Activated CD4-positive, alpha-beta T cell treated with anti-CD3 and anti-CD28 coated beads, Interleukin-2, amount 10 ng/mL, durations not matched to agents 7 days and 5 days (primary cell): ENCODE measurements around the gene CEP97. TPM values are rescaled to one million over a fixed set of nuclear protein-coding genes. Genes with fewer than 3 reads are reported as not detected.
"Not testable (repeated sequence)": the region's sequence is repeated elsewhere in the genome, so short reads cannot be mapped to it uniquely, and the experiment has no call there.

Source experiments
- CTCF ChIA-PET: fragments of 350-600 bp; sonication (Branson Sonifier 250); formaldehyde crosslinking; loops from one replicate; lab custom pipeline; 2021; ENCODE audit warnings: antibody characterized with exemption; lab: Charles Lee
- POLR2A ChIA-PET: fragments of 350-600 bp; sonication (Branson Sonifier 250); formaldehyde crosslinking; loops from one replicate; lab custom pipeline; 2021; ENCODE audit warnings: antibody characterized with exemption; lab: Charles Lee
- DNase-seq: peaks from one replicate; pipeline ENCODE4 v3.0.0-alpha.2; 2020
- H3K27ac Mint-ChIP-seq: one replicate; pipeline ENCODE4 v1.8.0; 2021; ENCODE audit warnings: mild to moderate bottlenecking, moderate library complexity, mixed read lengths
- H3K27me3 Mint-ChIP-seq: one replicate; pipeline ENCODE4 v1.8.0; 2021; ENCODE audit warnings: mixed read lengths
- H3K36me3 Mint-ChIP-seq: one replicate; pipeline ENCODE4 v1.8.0; 2021; ENCODE audit warnings: low read depth, mixed read lengths
- H3K4me1 Mint-ChIP-seq: one replicate; pipeline ENCODE4 v1.8.0; 2021; ENCODE audit warnings: mixed read lengths
- H3K4me3 Mint-ChIP-seq: one replicate; pipeline ENCODE4 v1.8.0; 2021; ENCODE audit warnings: mild to moderate bottlenecking, moderate library complexity, mixed read lengths
- H3K9me3 Mint-ChIP-seq: one replicate; pipeline ENCODE4 v1.8.0; 2021; ENCODE audit warnings: mixed read lengths
- total RNA-seq, 2 experiments: library from RNA; stranded (reverse); gene quantifications; one replicate each; pipeline ENCODE4 v1.2.3, GENCODE V29; 2021

The CEP97 gene, protein sequence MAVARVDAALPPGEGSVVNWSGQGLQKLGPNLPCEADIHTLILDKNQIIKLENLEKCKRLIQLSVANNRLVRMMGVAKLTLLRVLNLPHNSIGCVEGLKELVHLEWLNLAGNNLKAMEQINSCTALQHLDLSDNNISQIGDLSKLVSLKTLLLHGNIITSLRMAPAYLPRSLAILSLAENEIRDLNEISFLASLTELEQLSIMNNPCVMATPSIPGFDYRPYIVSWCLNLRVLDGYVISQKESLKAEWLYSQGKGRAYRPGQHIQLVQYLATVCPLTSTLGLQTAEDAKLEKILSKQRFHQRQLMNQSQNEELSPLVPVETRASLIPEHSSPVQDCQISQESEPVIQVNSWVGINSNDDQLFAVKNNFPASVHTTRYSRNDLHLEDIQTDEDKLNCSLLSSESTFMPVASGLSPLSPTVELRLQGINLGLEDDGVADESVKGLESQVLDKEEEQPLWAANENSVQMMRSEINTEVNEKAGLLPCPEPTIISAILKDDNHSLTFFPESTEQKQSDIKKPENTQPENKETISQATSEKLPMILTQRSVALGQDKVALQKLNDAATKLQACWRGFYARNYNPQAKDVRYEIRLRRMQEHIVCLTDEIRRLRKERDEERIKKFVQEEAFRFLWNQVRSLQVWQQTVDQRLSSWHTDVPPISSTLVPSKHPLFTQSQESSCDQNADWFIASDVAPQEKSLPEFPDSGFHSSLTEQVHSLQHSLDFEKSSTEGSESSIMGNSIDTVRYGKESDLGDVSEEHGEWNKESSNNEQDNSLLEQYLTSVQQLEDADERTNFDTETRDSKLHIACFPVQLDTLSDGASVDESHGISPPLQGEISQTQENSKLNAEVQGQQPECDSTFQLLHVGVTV
- 10 to 100 TPM; 23.7 to 24.5 TPM for total RNA-seq

DNA sequence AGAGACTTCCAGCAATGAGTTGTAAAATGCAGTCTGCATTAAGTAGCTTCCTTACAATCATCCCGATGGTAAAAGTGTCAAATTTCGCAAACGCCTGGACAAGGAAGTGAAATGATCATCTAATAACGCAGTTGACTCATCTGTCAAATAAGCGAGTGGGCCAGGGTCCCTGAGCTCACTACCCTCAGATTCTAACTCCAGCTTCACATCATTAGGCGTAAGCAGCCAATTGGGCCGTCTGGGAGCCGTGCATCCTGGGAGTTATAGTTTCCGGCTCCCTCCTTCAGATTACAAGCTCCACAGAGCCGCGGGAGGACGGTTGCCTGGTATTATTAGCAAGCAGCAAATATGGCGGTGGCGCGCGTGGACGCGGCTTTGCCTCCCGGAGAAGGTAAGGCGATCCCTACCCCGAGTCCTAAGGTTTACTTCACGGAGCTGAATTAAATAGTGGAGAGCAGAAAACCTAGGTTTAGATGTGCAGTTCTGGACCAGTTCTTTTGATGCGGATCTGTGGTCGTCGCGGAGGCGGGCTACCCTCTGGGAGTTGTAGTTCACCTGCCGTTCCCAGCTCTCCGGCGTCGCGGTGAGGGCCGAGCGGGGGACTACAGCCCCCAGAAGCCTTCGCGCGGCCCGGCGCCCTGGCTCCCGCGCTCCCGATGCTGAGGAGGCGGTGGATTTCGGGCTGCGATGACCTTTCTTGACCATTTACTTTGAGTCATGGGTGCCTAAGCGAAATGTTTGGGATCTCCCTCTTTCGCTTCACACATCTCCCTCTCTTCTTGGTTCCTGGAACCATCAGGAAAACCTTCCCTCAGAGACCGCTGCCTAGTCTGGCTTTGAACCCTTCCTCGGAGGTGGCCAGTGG lies at the start of gene CEP97:
TSS of gene CEP97 (plus strand) at position 286 of the 865 bp plus-strand sequence. CDS start at position 349, 63 bp downstream.
- Mint-ChIP-seq H3K4me3 (peak within 1 kb of the TSS; percentile 89), H3K4me1 (peaks cover 56% of the 10 kb centered on the region), H3K36me3 (peaks cover 27% of the 10 kb centered on the region), H3K27me3 (no peaks in the 10 kb centered on the region), H3K27ac (peak within 1 kb of the TSS; percentile 94), H3K9me3 (no peaks in the 10 kb centered on the region)
- DNase-seq, result peak; percentile 91
- ChIA-PET POLR2A (interaction anchor here (0.7 to 1.3 kb wide), 4 partner anchors 39 to 447 kb away, joined by 3 to 5 read pairs (median 4); partner anchors contain the start of genes NFKBIZ, NXPE3 and RPL24), CTCF (interaction anchor here (0.8 to 1.7 kb wide), 4 partner anchors 19 to 40 kb away, joined by 3 to 7 read pairs (median 4); no protein-coding TSS in a partner anchor)

DNA sequence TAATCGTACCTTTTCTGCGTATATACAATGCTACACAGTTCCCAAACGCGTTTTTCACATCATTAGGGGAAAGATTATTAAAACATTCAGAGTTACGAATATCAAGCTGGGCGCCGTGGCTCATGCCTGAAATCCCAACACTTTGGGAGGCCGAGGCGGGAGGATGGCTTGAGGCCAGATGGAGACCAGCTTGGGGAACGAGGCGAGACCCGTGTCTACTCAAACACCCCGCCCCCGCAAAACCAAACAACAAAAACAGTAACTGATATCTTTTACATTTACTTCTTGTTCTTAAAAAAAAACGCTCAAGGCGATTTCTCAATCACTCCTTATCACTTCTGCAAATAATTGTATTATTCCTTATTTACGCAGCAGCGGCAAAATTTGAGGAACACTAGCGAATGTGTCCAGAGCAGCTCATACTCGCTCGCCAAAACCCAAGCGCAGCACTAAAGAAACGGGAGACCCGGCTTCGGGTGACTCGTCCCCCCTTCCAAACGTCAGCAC lies 48.7 kb upstream of the CEP97 start:
- H3K27ac Mint-ChIP-seq, result peak overlapping the region; percentile 91
- no peak for DNase-seq
- peak overlapping the region; percentile 93 for H3K4me3 Mint-ChIP-seq
- ChIA-PET POLR2A (no interaction called here), CTCF (interaction anchor here (1.2 to 3.6 kb wide), 3 partner anchors 10 to 261 kb away, joined by 3 to 21 read pairs (median 9); partner anchors contain the start of gene RPL24)
- H3K27me3 Mint-ChIP-seq, result no peaks in the 10 kb centered on the region
- peaks cover 50% of the 10 kb centered on the region for H3K4me1 Mint-ChIP-seq
- H3K9me3 Mint-ChIP-seq, result no peaks in the 10 kb centered on the region
- peaks cover 36% of the 10 kb centered on the region for H3K36me3 Mint-ChIP-seq

DNA sequence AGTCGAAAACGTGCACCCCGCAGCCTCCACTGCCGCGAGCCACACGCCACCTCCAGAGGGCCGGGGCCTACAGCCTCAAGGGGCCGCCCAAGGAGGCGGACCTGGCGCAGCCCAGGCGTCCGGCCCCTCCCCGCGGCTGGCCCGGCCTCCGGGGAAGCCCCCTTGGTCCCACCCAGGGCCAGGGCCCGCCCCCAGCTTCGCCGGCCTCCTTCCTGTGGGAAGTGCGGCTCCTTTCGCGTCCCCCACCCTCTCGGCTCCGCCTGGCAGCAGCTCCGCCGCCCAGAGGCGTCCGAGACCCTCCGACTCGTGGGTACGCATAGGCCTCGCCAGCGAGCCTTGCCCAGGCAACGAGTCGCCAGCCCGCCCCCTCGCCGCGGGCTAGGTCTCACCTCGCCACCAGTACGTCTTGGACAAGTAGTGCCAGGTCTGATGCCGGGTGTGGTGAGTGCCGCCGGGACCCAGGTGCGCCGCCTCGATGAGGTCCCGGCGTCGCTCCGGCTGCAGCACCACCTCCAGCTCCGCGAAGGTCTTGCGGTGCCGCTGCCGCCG lies 48.1 kb upstream of the CEP97 start:
- peaks cover 55% of the 10 kb centered on the region for H3K4me1 Mint-ChIP-seq
- H3K36me3 Mint-ChIP-seq, result peaks cover 37% of the 10 kb centered on the region
- H3K27ac Mint-ChIP-seq, result peak overlapping the region; percentile 98
- CTCF ChIA-PET, result interaction anchor here (1.2 to 3.6 kb wide), 4 partner anchors 9 to 261 kb away, joined by 3 to 21 read pairs (median 8); partner anchors contain the start of genes PCNP and RPL24
- H3K4me3 Mint-ChIP-seq, result peak overlapping the region; percentile 93
- H3K9me3 Mint-ChIP-seq, result no peaks in the 10 kb centered on the region
- DNase-seq, result peak; percentile 93
- POLR2A ChIA-PET, result no interaction called here
- no peaks in the 10 kb centered on the region for H3K27me3 Mint-ChIP-seq

DNA sequence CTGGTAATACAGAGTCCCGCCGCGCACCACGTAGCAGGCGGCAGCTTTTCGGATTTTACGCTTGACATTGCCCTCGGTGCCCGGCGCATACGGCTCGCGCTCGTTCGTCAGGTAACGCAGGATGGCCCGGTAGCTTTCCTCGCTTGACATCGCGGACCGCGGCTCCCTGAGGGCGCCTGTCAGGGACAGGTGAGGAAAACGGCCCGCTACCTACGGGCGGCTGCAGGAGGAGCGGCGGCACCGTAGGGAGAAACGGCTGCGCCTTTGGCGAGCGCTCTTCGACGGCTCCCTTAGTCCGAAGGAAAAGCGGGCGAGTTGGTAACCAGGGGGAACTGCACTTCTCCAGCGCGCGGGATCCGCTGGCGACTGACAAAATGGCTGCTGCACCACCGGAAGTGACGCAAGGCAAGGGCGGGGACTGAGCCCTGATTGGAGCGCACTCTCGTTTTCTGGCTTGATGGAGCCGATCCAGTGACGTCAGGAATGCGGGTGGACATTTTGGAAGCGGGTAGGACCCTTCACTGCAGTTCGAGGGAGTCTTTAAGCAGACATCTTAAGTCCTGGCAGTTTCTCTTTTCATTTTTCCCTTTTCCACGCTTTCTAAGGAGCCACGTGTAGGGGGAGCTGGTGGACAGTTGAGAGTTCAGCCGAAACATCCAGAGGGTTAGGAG lies 47.5 kb upstream of the CEP97 start, which contains the start of gene ZBTB11:
TSS of gene ZBTB11 (minus strand) at position 368 of the 671 bp plus-strand sequence. CDS start at position 150, 218 bp downstream.
- Mint-ChIP-seq H3K4me1 (peaks cover 52% of the 10 kb centered on the region), H3K27me3 (no peaks in the 10 kb centered on the region), H3K27ac (peak within 1 kb of the TSS; percentile 98), H3K36me3 (peaks cover 38% of the 10 kb centered on the region), H3K4me3 (peak within 1 kb of the TSS; percentile 93), H3K9me3 (no peaks in the 10 kb centered on the region)
- ChIA-PET CTCF (interaction anchor here (1.0 to 3.6 kb wide), 6 partner anchors 9 to 260 kb away, joined by 3 to 21 read pairs (median 6); partner anchors contain the start of genes PCNP and RPL24), POLR2A (interaction anchor here (1.1 kb wide), 1 partner anchor 103 kb away, joined by 3 read pairs; the partner anchor contains the start of gene PCNP)
- peak; percentile 100 for DNase-seq

DNA sequence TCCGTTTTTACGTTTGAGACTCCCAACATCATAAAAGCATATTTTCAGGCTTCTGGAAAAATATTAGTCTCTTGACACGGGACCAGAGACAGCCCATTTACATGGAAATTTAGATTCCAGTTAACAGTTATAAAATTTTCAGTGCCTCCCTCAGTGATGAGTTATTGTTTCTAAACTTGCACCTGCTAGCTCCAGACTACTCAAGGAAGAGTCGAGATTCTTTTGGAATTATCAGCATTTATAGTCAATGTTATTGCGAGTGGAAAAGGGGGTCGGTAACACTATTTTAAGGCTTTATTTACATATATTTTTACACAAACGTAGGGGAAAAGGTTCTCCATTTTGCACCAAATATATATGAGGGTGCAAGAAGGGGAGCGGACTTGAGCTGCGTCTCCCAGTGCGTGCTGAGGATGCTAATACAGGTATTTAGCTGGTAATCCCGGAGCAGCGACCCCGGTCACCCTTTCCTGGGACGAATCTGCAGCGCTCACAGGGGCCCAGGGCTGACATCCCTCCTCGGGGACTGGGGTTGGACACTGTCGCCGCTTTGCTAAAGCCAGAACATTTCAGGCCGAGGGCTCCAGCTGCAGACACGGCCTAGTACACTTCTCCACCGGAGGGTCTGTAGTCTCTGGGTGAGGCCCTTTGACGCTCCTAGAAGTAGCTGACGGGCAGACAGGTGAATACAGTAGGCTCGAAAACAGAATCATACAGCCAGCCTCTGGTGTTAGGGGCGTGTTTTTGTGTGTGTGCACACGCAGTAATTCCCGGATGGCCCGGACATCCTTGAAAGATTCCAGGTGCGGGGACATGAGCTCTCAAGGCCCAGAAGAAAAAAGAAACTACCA lies 46.8 kb upstream of the CEP97 start:
- Mint-ChIP-seq H3K36me3 (peaks cover 43% of the 10 kb centered on the region), H3K27me3 (no peaks in the 10 kb centered on the region), H3K4me1 (peaks cover 51% of the 10 kb centered on the region), H3K9me3 (no peaks in the 10 kb centered on the region), H3K27ac (peak overlapping the region; percentile 98), H3K4me3 (peak overlapping the region; percentile 93)
- DNase-seq, result no peak
- ChIA-PET CTCF (interaction anchor here (1.0 to 3.6 kb wide), 4 partner anchors 8 to 104 kb away, joined by 3 to 21 read pairs (median 6); partner anchors contain the start of genes PCNP and RPL24), POLR2A (interaction anchor here (1.0 to 1.1 kb wide), 2 partner anchors 9 to 104 kb away, joined by 3 to 4 read pairs; partner anchors contain the start of genes PCNP and RPL24)

GRCh38 chr3:101678837-101679236 lies 45.6 kb upstream of the CEP97 start:
- not testable (repeated sequence) for H3K4me3 Mint-ChIP-seq, DNase-seq, H3K27me3 Mint-ChIP-seq, H3K27ac Mint-ChIP-seq, H3K9me3 Mint-ChIP-seq
- ChIA-PET POLR2A (interaction anchor here (1.0 kb wide), 1 partner anchor 7 kb away, joined by 4 read pairs; the partner anchor contains the start of gene RPL24), CTCF (interaction anchor here (0.6 to 0.7 kb wide), 6 partner anchors 114 to 840 kb away, joined by 3 to 5 read pairs (median 3); no protein-coding TSS in a partner anchor)
- H3K36me3 Mint-ChIP-seq, result peaks cover 45% of the 10 kb centered on the region
- peaks cover 45% of the 10 kb centered on the region for H3K4me1 Mint-ChIP-seq

DNA sequence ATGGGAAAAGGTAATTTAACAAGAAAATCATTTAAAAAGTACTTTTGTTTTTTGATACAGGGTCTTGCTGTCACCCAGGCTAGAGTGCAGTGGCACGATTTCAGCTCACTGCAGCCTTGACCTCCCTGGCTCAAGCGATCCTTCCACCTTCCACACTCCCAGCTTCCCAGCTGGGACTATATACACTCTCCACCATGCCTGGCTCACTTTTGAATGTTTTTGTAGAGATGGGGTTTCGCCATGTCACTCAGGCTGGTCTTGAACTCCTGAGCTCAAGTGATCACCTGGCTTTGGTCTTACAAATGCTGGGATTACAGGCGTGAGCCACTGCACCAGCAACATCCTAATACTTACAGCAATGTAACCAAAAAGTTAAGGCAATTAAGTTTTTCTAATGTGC lies 43.9 kb upstream of the CEP97 start:
- CTCF ChIA-PET, result no interaction called here
- Mint-ChIP-seq H3K27ac (no peak overlapping the region), H3K9me3 (no peaks in the 10 kb centered on the region), H3K4me3 (no peak overlapping the region), H3K36me3 (peaks cover 49% of the 10 kb centered on the region), H3K27me3 (no peaks in the 10 kb centered on the region), H3K4me1 (peaks cover 40% of the 10 kb centered on the region)
- DNase-seq, result no peak
- POLR2A ChIA-PET, result interaction anchor here (0.6 kb wide), 1 partner anchor 364 kb away, joined by 4 read pairs; no protein-coding TSS in a partner anchor

DNA sequence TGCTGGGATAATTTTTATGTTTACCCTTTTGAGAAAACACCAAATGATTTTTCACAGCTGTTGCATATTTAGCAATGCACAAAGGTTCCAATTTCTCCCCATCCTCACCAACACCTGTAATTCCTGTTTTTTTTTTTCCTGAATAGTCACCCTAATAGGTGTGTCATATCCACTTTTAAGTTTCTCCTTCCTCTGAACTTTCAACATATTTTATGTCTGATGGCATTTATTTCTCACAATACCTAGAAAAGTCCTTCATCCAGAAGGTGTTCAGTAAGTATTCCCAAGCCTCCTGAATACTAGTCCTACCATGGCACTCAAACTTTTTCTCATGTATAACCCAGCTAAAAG lies 39.4 kb upstream of the CEP97 start:
- no peaks in the 10 kb centered on the region for H3K9me3 Mint-ChIP-seq
- H3K4me1 Mint-ChIP-seq, result peaks cover 39% of the 10 kb centered on the region
- peak overlapping the region; percentile 99 for H3K27ac Mint-ChIP-seq
- CTCF ChIA-PET, result interaction anchor here (0.6 to 2.8 kb wide), 11 partner anchors 8 to 944 kb away, joined by 3 to 21 read pairs (median 4); partner anchors contain the start of genes CEP97, NXPE3, PCNP and ZBTB11
- peaks cover 45% of the 10 kb centered on the region for H3K36me3 Mint-ChIP-seq
- H3K27me3 Mint-ChIP-seq, result no peaks in the 10 kb centered on the region
- no peak for DNase-seq
- peak overlapping the region; percentile 98 for H3K4me3 Mint-ChIP-seq
- POLR2A ChIA-PET, result interaction anchor here (0.6 kb wide), 1 partner anchor 162 kb away, joined by 6 read pairs; no protein-coding TSS in a partner anchor

DNA sequence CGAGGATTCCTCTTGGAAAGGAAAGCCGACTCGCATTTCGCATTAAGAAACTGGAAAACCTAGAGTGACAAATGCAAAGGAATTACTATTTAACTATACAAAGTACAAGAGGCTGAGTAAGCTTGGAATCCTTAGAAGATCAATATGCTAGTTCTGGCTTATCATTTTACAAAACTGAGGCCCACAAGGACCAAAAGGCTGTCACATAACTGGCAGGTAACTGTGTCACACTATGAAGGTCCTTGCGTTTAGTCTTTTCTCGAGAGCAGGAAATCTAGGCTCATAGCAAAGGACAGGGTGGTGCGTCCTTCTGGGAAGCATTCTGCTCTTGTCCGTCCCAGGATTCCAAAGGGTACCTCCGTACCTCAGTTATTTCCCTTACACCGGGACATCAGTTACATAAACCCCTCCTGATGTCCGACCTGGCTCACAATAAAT lies 38.5 kb upstream of the CEP97 start:
- Mint-ChIP-seq H3K4me1 (peaks cover 38% of the 10 kb centered on the region), H3K36me3 (peaks cover 38% of the 10 kb centered on the region), H3K27me3 (no peaks in the 10 kb centered on the region), H3K27ac (peak overlapping the region; percentile 99), H3K4me3 (peak overlapping the region; percentile 98), H3K9me3 (no peaks in the 10 kb centered on the region)
- ChIA-PET CTCF (interaction anchor here (1.5 to 2.8 kb wide), 2 partner anchors 9 to 39 kb away, joined by 3 to 21 read pairs; partner anchors contain the start of genes CEP97 and ZBTB11), POLR2A (interaction anchor here (0.6 to 1.2 kb wide), 3 partner anchors 8 to 110 kb away, joined by 3 to 4 read pairs (median 3); partner anchors contain the start of gene CEP97)
- DNase-seq, result no peak
